HL-60/S4 (cell line): ENCODE measurements around the gene GRPEL1.

Experiments used
- in situ Hi-C: fragments of 300-500 bp; cut with MboI; formaldehyde crosslinking; loops from 2 replicates; pipeline ENCODE4 v1.14.3; 2022; ENCODE audit warnings: low sequenced_read_pairs

Gene GRPEL1

GRCh38 chr4:7070729-7071511 lies 3.1 kb upstream of the GRPEL1 start:
- in situ Hi-C loops: loop anchor here (10.0 kb wide), 1 partner anchor 356 kb away; the partner anchor contains the start of gene BLOC1S4

DNA sequence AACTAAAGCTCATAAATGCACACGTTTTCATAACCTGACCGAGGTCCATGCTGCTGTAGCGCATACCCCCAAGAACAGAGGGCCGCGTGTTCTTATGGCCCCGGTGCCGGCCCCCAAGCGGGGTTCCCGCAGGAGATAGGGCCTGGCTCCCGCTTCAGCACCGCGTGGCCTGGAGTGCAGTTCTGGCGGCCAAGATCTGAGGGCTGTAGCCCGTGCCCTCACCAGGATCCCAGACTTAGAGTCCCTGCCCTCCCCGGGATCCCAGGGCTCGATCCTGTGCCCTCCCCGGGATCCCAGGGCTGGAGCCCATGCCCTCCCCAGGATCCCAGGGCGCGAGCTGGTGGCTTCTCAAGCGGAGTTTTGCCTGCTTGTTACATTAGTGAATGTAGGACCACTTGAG lies 1.0 kb upstream of the GRPEL1 start:
- in situ Hi-C loops: loop anchor here (10.0 kb wide), 1 partner anchor 164 kb away; the partner anchor contains the start of gene TBC1D14

DNA sequence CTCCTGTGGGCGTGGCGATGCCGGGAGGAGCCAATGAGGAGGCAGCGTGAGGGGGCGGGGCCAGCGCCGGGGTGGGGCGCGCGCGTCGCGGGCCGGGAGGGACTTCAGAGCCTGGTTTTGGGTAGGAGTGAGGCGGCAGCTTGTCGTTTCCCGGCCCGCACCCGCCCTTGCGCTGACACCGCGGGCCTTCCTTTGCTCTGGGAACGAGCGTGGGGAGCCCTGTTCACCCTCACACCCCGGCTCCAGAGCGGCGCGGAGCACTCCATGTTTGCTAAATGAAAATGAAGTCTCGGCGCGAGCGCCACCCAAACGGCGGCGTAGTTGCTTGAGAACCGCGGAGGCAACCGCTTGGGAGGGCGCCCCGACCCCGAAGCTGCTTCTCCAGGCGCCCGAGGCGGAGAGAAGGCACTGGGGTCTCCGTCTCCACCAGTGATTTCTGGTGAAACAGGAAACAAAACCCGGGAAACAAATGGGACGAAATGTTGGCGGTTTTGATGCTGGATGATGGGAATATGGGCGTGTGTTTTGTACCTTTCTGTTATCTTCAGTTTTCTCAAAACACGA lies 497 bp upstream of the GRPEL1 start:
- in situ Hi-C loops: loop anchor here (10.0 kb wide), 1 partner anchor 164 kb away; the partner anchor contains the start of gene TBC1D14

DNA sequence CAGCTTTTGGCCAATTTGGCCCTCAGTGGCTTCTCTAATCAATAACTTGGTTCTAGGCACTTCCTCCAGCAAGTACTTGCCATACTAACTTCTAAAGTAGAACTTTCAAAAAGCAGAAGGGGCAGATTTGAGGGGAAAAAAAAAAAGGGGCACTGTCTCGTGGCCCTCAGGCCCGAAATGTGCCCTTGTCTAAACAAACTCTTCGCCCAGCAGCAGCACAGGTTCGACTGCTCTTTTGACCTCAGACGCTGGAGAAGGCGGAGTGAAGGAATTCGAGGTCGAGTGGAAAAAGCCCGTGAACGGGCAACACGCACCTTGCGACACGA lies 775 bp downstream of the GRPEL1 start:
- in situ Hi-C loops: loop anchor here (10.0 kb wide), 1 partner anchor 162 kb away; the partner anchor contains the start of gene TBC1D14

DNA sequence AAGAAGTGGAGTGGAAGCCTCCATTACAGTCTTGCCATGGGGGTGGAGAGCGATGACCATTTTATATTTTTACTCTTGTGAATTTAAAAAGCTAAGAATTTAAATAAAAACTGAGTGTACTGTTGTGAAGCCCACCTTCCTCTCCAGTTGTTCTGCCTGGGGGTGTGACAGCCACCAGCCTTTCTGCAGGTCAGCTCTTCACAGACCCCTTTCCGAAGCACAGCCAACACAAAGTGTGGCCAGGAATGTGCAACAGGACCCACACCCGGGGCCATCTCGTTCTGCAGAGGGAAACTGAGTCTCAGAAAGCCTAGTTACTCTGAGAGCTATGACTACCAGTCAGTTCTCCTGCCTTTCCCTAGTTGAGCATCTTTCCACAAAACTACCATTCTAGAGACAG lies 1.4 kb downstream of the GRPEL1 start:
- in situ Hi-C loops: loop anchor here (10.0 kb wide), 1 partner anchor 162 kb away; the partner anchor contains the start of gene TBC1D14

DNA sequence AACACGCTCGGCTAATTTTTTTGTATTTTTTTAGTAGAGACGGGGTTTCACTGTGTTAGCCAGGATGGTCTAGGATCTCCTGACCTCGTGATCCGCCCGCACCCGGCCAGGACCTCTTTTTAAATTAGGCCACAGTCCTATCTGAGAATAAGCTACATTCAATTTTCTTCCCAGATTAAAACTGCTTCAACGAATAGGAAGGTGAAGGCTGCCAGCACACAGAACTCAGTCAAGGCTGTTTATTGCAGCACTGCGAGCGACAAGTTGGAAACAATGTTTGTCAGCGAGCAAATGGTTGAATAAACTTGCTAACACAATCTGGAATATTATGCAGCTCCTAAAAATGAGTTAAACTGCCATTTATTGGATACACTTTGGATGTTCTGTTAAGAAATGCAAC lies 1.9 kb downstream of the GRPEL1 start:
- in situ Hi-C loops: loop anchor here (10.0 kb wide), 1 partner anchor 161 kb away; the partner anchor contains the start of gene TBC1D14

GRCh38 chr4:7063362-7063761 lies 4.5 kb downstream of the GRPEL1 start:
- in situ Hi-C loops: loop anchor here (10.0 kb wide), 1 partner anchor 159 kb away; the partner anchor contains the start of gene TBC1D14

- in situ Hi-C loops: loop anchor here (10.0 kb wide), 1 partner anchor 158 kb away; the partner anchor contains the start of gene TBC1D14
These were observed 5.0 kb downstream of the GRPEL1 start for GRCh38 chr4:7062816-7063215.

DNA sequence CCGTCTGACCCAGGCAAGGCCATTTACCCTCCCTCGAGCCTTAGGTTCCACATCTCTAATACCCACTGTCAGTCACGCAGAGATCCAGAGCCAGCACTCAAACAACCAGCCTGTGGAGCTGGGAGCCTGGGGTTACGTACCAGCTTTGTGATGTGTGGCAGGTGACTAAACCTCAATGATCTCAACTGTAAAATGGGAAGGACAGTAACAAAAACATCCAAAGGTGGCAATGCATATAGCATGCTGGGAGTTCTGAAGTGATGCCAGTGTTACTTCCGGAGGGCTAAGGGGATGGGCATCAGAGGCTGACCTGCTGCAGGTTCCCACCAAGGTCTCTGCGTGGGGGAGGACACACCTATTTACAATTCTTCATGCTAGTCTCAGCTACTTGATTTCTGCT lies 6.0 kb downstream of the GRPEL1 start:
- in situ Hi-C loops: loop anchor here (10.0 kb wide), 1 partner anchor 157 kb away; the partner anchor contains the start of gene TBC1D14

- in situ Hi-C loops: loop anchor here (10.0 kb wide), 1 partner anchor 156 kb away; the partner anchor contains the start of gene TBC1D14
These were observed 7.3 kb downstream of the GRPEL1 start for GRCh38 chr4:7060346-7061150.

- in situ Hi-C loops: loop anchor here (10.0 kb wide), 1 partner anchor 155 kb away; the partner anchor contains the start of gene TBC1D14
These were observed 8.2 kb downstream of the GRPEL1 start for GRCh38 chr4:7059662-7060061.

- in situ Hi-C loops: no loop called here
These were observed 9.1 kb downstream of the GRPEL1 start for GRCh38 chr4:7058792-7059191.

GRCh38 chr4:7055990-7056325 lies 11.9 kb downstream of the GRPEL1 start:
- in situ Hi-C loops: no loop called here

- in situ Hi-C loops: no loop called here
These were observed 12.5 kb downstream of the GRPEL1 start for GRCh38 chr4:7055111-7055989.

GRCh38 chr4:7054106-7054880 lies 13.6 kb downstream of the GRPEL1 start:
- in situ Hi-C loops: no loop called here

DNA sequence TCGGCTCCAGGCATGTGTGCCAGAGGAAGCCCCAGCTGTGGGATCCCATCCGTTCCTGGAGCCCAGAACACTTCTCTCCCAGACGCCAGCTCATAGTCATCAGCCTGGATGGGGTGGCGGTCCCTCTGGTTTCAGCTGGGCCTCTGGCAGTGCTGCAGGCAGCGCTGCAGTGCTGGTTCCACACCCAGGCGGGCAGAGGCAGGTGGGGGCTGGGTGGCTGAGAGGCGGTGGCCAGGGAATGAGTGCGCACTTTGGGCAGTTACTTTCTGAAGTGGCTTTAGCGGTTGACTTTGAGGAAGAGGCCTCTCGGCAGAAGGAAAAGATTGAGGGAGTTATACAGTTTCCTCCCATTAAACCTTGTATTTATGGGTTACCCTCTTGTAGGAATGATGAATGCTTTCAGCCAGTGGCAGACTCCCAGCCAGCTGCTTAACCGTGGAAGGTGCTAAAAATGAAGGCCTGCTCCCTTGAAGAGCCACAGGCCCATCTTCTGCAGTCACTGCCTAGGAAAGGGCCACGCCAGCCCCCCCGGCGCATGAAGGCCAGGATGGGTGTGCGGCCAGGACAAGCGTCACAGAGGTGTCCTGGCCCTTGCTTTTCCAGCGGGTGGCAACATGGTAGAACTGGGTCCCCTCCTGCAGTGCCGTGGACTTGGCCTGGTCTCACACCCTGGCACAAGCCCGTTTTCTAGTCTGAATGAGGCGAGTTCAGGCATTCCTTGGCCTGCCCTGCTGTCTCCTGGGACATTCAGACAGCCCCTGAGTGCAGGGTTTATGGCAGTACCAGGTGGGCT lies 14.7 kb downstream of the GRPEL1 start:
- in situ Hi-C loops: no loop called here

- in situ Hi-C loops: no loop called here
These were observed 15.6 kb downstream of the GRPEL1 start for GRCh38 chr4:7052313-7052712.

GRCh38 chr4:7051905-7052304 lies 16.0 kb downstream of the GRPEL1 start:
- in situ Hi-C loops: no loop called here

DNA sequence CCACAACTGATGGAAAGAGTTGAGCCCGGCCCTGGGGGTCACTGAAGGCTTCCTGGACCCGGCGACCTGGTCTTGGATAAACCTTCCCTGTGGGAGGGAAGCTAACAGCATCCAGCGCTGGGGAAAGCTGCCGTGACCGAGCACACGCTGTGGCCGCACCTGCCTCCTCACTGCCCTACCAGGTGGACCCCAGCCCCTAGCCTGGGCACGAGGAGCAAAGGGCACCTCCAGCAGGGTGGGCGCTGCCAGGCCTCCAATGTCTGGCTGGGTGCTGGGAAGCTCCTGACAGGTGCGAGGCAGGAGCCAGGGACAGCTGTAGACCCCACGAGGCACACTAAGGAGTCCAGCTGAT lies 16.7 kb downstream of the GRPEL1 start:
- in situ Hi-C loops: no loop called here
